ENCODE measurements around the gene ARHGAP31.
"Not testable (repeated sequence)": the region's sequence is repeated elsewhere in the genome, so short reads cannot be mapped to it uniquely, and the experiment has no call there.

ARHGAP31 gene

GRCh38 chr3:119293871-119294695 lies at the start of gene ARHGAP31:
TSS of gene ARHGAP31 (plus strand) at chr3:119294383. CDS start at chr3:119294905, 522 bp downstream.
- DNase-seq (ENCODE audit: low spot score), result peak; percentile 53
- no peak for FAIRE-seq

- DNase-seq (ENCODE audit: low spot score) (no peak), FAIRE-seq (no peak)
Measured at GRCh38 chr3:119245778-119246177, 48.4 kb upstream of the ARHGAP31 start.

- FAIRE-seq (peak; percentile 51), DNase-seq (ENCODE audit: low spot score) (no peak)
Measured at GRCh38 chr3:119255214-119255613, 39.0 kb upstream of the ARHGAP31 start.

- DNase-seq (ENCODE audit: low spot score), result no peak
- FAIRE-seq, result no peak
Measured at GRCh38 chr3:119257111-119257510, 37.1 kb upstream of the ARHGAP31 start.

GRCh38 chr3:119257654-119258410 lies 36.4 kb upstream of the ARHGAP31 start:
- no peak for FAIRE-seq
- no peak for DNase-seq (ENCODE audit: low spot score)

GRCh38 chr3:119258915-119259314 lies 35.3 kb upstream of the ARHGAP31 start:
- DNase-seq (ENCODE audit: low spot score) (no peak), FAIRE-seq (no peak)

- no peak for FAIRE-seq
- DNase-seq (ENCODE audit: low spot score), result no peak
Measured at GRCh38 chr3:119259821-119260220, 34.4 kb upstream of the ARHGAP31 start.

- DNase-seq (ENCODE audit: low spot score), result no peak
- no peak for FAIRE-seq
Measured at GRCh38 chr3:119261055-119261454, 33.1 kb upstream of the ARHGAP31 start.

GRCh38 chr3:119270212-119270611 lies 24.0 kb upstream of the ARHGAP31 start:
- DNase-seq (ENCODE audit: low spot score); FAIRE-seq: not testable (repeated sequence)

- DNase-seq (ENCODE audit: low spot score) (no peak), FAIRE-seq (no peak)
Measured at GRCh38 chr3:119276680-119277079, 17.5 kb upstream of the ARHGAP31 start.

- peak; percentile 11 for FAIRE-seq
Measured at GRCh38 chr3:119279101-119279554, 15.1 kb upstream of the ARHGAP31 start.

GRCh38 chr3:119279584-119280243 lies 14.5 kb upstream of the ARHGAP31 start:
- FAIRE-seq, result no peak
- DNase-seq (ENCODE audit: low spot score), result no peak

More at GRCh38 chr3:119279101-119279554, 15.1 kb upstream of the ARHGAP31 start:
- no peak for DNase-seq (ENCODE audit: low spot score)

- FAIRE-seq (no peak), DNase-seq (ENCODE audit: low spot score) (no peak)
Measured at GRCh38 chr3:119288669-119289403, 5.3 kb upstream of the ARHGAP31 start.

GRCh38 chr3:119289404-119289770 lies 4.8 kb upstream of the ARHGAP31 start:
- FAIRE-seq (no peak), DNase-seq (ENCODE audit: low spot score) (no peak)

GRCh38 chr3:119290613-119291012 lies 3.6 kb upstream of the ARHGAP31 start:
- DNase-seq (ENCODE audit: low spot score) (no peak), FAIRE-seq (no peak)

- FAIRE-seq, result no peak
- no peak for DNase-seq (ENCODE audit: low spot score)
Measured at GRCh38 chr3:119291062-119291700, 3.0 kb upstream of the ARHGAP31 start.

- FAIRE-seq (no peak), DNase-seq (ENCODE audit: low spot score) (no peak)
Measured at GRCh38 chr3:119292666-119293065, 1.5 kb upstream of the ARHGAP31 start.

GRCh38 chr3:119293105-119293870 lies 895 bp upstream of the ARHGAP31 start:
- FAIRE-seq (no peak), DNase-seq (ENCODE audit: low spot score) (no peak)

GRCh38 chr3:119294696-119295671 lies 801 bp downstream of the ARHGAP31 start:
- FAIRE-seq, result no peak

More at GRCh38 chr3:119294696-119295671, 801 bp downstream of the ARHGAP31 start:
- peak; percentile 37 for DNase-seq (ENCODE audit: low spot score)
